ENCODE measurements around the gene HTR1A.

Gene HTR1A

DNA sequence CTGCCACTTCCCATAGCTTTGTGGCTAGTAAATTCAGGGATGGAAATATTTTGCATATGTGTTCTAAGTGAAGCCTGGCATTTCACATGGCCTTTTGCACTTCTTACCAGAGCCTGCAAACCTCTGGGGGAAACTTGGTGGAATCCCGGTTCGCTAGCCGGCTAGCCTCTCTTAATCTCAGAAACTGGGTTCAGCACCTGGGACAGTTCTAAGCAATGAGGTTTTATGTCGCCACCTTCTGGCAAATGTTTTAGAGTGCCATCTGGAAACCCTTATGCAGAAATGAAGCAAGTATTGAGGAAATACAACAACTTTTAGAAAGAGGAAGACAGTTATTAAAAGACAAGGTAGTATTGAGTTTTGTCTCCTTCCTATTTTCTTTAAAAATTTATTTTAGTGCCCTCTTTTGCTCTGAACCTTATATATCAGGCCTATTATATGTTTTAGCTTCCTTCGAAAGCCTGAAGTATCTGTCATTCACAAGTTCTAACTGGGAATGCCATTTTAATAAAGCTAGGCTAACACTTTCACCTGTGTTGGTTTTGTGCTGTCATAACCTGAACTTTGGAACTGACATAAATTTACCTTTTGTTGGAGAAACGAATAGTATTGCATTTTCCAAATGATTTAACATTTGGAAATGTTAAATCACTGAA lies 963 bp upstream of the HTR1A start:
- TF ChIP-seq, protein P1, sequence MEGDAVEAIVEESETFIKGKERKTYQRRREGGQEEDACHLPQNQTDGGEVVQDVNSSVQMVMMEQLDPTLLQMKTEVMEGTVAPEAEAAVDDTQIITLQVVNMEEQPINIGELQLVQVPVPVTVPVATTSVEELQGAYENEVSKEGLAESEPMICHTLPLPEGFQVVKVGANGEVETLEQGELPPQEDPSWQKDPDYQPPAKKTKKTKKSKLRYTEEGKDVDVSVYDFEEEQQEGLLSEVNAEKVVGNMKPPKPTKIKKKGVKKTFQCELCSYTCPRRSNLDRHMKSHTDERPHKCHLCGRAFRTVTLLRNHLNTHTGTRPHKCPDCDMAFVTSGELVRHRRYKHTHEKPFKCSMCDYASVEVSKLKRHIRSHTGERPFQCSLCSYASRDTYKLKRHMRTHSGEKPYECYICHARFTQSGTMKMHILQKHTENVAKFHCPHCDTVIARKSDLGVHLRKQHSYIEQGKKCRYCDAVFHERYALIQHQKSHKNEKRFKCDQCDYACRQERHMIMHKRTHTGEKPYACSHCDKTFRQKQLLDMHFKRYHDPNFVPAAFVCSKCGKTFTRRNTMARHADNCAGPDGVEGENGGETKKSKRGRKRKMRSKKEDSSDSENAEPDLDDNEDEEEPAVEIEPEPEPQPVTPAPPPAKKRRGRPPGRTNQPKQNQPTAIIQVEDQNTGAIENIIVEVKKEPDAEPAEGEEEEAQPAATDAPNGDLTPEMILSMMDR (IDR thresholded peaks at IDR 0.05; ENCODE audit: control insufficient read depth, insufficient read depth, low read depth, low read length, missing control alignments), result peak; percentile 50
- no peak overlapping the region for H3K4me3 ChIP-seq (ENCODE audit: control insufficient read depth, low read depth, low read length)
- peak; percentile 5 for DNase-seq (ENCODE audit: low read depth)

DNA sequence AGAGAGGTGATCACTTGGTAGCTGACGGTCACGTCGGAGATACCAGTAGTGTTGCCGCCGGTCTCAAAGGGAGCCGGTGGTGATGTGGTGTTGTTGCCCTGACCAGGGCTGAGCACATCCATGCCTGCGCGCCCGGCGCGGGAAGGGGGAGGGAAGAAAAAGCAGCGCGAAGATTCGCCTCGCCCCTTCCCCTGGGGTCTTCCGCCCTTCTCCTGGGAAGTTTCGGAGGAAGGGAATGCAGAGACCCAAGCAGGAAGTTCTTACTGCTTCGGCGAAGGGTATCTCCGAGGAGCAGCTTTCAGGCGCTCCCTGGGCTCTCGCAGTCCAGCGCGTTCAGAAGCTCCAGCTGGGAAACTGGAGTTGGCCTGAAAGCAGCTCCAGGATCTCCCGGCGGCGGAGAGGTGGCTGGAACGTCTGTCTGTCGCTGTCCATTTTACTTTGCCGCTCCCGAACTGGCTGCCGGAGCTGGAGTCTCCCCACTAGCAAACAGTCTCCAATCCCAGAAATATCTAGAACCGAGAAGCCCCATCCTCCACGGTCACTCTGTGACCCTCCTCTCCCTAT lies 565 bp downstream of the HTR1A start:
- TF ChIP-seq, protein P1 (IDR thresholded peaks at IDR 0.05; ENCODE audit: control insufficient read depth, insufficient read depth, low read depth, low read length, missing control alignments), result no peak
- no peak for DNase-seq (ENCODE audit: low read depth)
- no peak overlapping the region for H3K4me3 ChIP-seq (ENCODE audit: control insufficient read depth, low read depth, low read length)

DNA sequence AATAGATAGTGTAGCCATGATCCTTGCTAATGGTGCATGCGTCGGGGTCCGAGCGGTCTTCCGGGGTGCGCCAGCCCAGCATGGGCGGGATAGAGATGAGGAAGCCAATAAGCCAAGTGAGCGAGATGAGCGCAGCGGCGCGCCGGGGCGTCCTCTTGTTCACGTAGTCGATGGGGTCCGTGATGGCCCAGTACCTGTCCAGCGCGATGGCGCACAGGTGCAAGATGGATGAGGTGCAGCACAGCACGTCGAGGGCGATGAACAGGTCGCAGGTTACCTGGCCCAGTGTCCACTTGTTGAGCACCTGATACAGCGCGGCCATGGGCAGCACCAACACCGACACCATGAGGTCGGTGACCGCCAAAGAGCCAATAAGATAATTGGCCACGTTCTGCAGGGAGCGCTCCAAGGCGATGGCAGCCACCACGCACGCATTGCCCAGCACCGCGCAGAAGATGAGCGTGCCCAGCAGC lies 1.1 kb downstream of the HTR1A start:
- H3K4me3 ChIP-seq (ENCODE audit: control insufficient read depth, low read depth, low read length), result no peak overlapping the region
- no peak for DNase-seq (ENCODE audit: low read depth)
- TF ChIP-seq, protein P1 (IDR thresholded peaks at IDR 0.05; ENCODE audit: control insufficient read depth, insufficient read depth, low read depth, low read length, missing control alignments), result no peak

DNA sequence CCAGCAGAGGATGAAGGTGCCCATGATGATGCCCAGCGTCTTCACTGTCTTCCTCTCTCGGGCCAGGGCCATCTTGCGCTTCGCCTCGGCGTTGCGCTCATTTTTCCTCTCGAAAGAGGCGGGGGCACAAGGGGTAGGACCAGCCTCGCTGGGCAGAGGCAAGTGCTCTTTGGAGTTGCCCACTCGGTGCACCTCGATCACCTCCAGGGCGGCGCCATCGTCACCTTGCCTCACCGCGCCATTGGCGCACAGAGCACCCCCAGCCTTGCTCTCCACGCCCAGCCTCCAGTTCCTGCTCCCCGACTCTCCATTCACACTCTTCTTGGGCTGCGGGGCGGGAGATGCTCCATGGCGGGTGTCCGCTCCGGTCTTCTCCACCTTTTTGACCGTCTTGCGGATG lies 1.6 kb downstream of the HTR1A start:
- TF ChIP-seq, protein P1 (IDR thresholded peaks at IDR 0.05; ENCODE audit: control insufficient read depth, insufficient read depth, low read depth, low read length, missing control alignments), result no peak
- DNase-seq (ENCODE audit: low read depth), result no peak
- no peak overlapping the region for H3K4me3 ChIP-seq (ENCODE audit: control insufficient read depth, low read depth, low read length)

DNA sequence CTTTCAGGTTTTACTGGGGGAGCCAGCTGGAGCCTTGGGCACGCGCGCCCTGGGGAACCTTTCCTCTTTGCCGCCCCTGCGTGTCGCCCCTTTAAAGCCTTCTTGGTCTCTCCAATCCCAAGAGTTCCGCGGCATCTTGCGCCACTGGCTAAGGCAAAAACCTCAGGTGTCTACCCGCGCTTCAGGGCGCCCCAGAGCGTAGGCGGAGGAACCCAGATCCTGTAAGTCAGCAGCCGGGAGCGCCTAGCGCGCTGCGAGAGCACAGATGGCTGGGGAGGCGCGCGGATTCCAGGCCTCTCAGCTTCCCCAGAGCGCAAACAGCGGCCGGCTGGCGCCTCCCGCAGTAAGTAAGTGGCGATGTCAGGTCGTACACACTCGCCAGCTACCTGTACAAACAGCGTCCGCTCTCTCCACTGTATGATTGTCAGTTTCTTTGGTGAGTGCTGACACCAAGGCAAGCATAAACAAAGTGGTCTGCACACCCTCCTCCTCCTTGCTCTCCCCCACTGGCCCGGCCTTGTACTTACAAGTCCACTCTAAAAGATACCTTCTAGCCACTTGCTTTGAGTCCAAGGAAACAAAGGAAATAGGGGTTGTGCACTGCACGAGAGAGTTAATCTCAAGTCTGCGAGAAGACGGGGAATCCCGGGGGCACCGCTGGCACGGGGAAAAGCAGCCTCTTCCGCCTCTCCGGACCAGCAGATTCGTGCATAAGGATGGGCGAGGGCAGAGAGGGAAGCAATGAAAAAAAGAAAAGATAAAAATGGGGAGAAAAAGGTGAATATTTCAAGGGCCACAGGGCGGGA lies 2.9 kb downstream of the HTR1A start:
- DNase-seq (ENCODE audit: low read depth), result no peak
- H3K4me3 ChIP-seq (ENCODE audit: control insufficient read depth, low read depth, low read length), result no peak overlapping the region
- TF ChIP-seq, protein P1 (IDR thresholded peaks at IDR 0.05; ENCODE audit: control insufficient read depth, insufficient read depth, low read depth, low read length, missing control alignments), result no peak

DNA sequence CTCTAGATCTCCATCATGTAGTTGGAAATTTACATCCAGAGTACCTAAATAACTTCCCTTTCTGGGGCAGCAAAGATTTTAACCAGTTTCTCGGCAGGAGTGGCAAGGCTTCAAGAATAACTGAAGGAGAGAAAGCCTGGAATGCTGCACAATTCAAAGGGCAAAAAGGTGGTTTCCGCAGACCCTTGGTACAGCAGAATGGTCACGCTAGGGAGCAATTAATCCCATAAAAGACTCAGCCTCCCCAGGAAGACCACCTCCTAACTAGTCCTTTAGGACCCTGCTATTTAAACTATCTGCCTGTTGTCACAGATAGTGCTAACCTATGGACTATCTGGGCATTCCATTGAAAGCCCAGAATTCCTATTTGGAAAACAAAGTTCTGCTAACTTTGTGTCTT lies 3.6 kb downstream of the HTR1A start:
- H3K4me3 ChIP-seq (ENCODE audit: control insufficient read depth, low read depth, low read length), result no peak overlapping the region
- no peak for DNase-seq (ENCODE audit: low read depth)
- TF ChIP-seq, protein P1 (IDR thresholded peaks at IDR 0.05; ENCODE audit: control insufficient read depth, insufficient read depth, low read depth, low read length, missing control alignments), result no peak

All from AG09309 (cell line).